Astrocyte (in vitro differentiated cells and primary cell): ENCODE measurements around the gene SLC26A6.

Experiments used
- EZH2 ChIP-seq: IDR thresholded peaks from 2 replicates; pipeline ENCODE4 v1.6.1; 2012; ENCODE audit warnings: mild to moderate bottlenecking, low read length, inconsistent platforms; ENCODE audit not compliant: insufficient read depth
- TF ChIP-seq, protein P1 (sequence below): IDR thresholded peaks from 2 replicates; pipeline ENCODE4 v1.5.1; 2011; ENCODE audit warnings: low read depth, mild to moderate bottlenecking, inconsistent platforms, low read length, moderate library complexity; ENCODE audit not compliant: insufficient read depth

DNA sequence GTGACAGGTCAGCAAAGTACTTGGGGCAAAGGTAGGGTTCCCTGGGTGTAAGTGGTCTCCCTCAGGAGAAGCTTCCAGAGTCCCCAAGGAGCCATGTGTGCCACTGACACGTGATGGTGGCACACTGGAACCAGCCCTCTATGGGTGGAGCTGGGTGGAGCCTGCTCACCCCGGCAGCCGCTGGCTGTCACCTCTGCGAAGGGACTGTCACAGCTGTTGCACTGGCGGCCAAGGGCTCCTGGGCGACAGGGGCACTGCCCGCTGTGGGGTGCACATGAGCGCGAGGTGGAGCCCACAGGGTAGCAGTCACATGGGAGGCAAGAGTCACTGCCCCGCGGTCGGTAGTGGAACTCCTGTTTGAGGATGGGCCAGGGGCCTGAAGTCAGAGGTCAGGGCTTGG lies 15.5 kb upstream of the SLC26A6 start:
- TF ChIP-seq, protein P1, sequence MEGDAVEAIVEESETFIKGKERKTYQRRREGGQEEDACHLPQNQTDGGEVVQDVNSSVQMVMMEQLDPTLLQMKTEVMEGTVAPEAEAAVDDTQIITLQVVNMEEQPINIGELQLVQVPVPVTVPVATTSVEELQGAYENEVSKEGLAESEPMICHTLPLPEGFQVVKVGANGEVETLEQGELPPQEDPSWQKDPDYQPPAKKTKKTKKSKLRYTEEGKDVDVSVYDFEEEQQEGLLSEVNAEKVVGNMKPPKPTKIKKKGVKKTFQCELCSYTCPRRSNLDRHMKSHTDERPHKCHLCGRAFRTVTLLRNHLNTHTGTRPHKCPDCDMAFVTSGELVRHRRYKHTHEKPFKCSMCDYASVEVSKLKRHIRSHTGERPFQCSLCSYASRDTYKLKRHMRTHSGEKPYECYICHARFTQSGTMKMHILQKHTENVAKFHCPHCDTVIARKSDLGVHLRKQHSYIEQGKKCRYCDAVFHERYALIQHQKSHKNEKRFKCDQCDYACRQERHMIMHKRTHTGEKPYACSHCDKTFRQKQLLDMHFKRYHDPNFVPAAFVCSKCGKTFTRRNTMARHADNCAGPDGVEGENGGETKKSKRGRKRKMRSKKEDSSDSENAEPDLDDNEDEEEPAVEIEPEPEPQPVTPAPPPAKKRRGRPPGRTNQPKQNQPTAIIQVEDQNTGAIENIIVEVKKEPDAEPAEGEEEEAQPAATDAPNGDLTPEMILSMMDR: no peak
- TF ChIP-seq EZH2: no peak
